ENCODE measurements around the gene PCDH12.
"Not testable (repeated sequence)": the region's sequence is repeated elsewhere in the genome, so short reads cannot be mapped to it uniquely, and the experiment has no call there.

Gene PCDH12

DNA sequence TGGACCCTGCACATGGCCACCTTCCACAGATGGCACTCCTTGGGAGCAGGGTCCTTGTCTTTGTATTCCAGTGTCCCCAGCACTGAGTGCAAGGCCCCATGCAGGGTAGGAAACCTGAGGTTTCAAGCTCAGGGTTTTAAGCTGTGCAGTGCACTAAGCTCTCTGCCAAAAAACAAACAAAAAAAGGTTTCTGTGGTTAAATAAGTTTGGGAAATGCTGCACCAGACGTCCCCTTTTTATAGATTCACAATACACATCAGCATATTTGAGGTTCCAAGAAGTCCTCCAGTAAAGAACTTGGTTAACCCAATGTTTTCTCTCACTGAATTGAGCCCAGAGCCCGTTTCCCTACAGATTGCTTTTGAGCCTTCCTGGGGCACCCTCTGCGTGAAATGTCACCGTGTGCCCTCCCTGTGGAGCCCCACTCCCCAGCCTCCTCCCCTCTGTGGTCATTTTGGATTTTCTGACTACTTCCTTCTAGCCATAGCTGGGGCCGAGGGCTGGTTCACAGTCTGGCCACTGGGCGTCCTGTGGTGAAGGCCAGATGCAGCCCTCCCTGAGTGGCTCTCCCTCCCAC, 17.2 kb downstream of the PCDH12 start:
- no peak for DNase-seq (ENCODE audit: low spot score)

DNA sequence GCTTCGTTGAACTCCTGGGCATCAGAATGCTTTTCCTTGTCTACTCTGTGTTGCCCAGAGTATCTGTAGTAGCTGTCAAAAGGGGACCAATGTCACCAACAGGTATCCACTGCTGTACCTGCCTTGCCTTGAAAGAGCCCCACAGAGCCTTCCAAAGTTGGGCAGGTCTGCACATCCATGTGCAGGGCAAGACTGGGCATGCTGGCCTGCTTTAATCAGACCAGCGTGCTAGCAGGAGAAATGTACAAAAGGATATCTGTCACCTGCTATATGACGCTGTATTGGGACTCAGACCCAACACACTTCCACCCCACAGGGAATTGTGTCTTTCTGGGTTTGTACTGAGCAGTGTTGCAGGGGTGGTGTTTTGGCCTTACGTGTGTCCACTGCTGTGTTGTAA, 22.5 kb downstream of the PCDH12 start:
- DNase-seq (ENCODE audit: low spot score), result no peak

DNA sequence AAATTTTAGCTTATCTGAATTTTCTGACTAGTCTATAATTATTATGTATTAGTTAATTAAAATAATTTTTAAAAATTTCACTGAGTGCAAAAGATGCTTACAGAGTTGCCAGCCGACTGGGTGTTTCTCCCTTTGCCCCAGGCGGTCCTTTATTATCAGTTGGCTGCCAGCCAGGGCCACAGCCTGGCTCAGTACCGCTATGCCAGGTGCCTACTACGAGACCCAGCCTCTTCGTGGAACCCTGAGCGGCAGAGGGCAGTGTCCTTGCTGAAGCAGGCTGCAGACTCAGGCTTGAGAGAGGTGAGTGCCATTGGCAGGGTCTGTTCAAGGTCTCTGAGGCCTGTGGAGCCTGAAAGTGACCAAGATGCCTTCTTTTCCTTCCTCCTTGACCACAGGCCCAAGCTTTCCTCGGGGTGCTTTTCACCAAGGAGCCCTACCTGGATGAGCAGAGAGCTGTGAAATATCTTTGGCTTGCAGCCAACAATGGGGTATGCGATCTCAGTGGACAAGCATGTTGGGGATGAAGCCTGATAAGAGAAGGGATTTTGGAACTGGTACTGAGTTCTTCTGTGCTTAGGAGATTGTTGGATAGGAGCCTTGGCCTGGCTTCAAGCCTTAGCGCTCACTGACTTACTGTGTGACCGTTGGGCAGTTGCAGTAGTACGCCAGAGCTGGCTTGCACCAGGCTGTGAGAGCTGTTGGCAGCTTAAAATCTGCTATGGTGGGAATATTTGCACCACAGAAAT, 23.7 kb downstream of the PCDH12 start:
- DNase-seq (ENCODE audit: low spot score), result no peak

DNA sequence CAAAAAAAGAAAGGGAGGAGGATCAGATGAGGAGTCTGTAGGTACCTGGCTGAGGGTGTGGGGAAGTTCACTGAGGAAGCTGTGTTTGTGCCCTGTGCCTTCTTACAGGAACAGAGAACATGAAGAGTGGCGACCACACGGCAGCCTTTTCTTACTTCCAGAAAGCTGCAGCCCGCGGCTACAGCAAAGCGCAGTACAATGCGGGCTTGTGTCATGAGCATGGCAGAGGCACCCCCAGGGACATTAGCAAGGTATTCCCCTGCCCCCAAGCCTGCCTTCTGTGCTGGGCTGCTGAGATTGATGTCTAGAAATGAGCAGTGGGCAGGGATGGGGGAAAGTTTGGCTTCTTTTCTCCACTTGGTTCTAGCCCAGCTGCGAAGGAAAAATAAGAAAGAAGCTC, 24.9 kb downstream of the PCDH12 start:
- no peak for DNase-seq (ENCODE audit: low spot score)

DNA sequence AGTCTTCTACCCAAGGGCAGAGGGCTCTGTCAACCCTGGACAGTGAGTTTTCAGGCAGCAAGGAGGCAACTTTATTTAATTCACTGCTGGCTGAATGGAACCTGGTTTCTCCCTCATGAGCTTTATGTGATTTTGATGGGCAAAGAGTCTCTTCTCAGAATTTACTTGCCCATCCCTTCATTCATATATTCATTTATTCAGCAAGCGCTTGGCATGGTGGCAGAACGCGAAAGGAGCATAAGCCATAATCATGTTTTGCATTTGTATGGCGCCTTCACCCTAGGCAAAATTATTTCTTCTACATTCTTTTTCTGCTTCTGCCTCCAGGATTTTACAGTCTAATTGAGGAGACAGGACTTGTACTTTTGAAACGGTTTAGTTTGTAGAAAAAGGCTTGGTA, 26.3 kb downstream of the PCDH12 start:
- DNase-seq (ENCODE audit: low spot score), result no peak

DNA sequence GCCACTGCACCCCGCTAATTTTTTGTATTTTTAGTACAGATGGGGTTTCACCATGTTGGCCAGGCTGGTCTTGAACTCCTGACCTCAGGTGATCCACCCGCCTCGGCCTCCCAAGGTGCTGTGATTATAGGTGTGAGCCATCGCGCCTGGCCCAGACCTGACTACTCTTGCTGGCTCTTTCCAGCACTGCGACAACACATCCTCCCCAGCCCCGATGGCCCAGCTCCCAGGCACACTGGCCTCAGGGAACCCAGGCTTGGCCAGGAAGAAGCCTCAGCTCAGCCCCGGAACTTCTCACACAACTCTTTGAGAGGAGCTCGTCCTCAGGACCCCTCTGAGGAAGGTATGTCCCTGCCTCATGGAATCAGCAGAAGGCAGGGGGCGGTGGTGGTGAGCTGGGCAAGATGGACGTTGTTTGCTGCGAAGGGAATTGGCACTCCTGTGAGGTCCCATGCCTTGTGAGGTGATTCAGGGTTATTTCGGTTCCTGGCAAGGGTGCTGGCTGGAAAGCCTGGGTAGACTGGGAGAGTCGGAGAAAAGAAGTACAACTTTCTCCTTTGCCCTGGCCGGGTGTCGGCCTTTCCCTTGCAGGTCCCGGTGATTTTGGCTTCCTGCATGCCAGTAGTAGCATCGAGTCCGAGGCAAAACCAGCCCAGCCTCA, 28.5 kb downstream of the PCDH12 start:
- no peak for DNase-seq (ENCODE audit: low spot score)

DNA sequence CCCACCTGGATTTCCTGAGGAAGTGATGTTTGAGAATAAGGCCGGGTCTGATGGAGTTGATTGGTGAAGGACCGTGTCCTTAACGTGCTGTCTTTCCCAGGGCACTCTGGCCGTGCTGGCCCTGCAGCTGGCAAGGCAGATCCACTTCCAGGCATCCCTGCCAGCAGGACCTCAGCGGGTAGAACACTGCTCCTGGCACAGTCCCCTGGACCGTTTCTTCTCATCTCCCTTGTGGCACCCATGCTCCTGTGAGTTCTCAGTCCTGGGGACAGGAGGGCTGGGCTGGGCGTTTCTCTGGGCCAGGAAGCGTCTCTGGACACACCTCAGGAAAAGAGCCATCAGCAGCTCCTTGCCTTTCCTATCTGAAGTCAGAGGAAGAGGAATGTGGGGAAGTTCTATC, 30.0 kb downstream of the PCDH12 start:
- DNase-seq (ENCODE audit: low spot score), result no peak

DNA sequence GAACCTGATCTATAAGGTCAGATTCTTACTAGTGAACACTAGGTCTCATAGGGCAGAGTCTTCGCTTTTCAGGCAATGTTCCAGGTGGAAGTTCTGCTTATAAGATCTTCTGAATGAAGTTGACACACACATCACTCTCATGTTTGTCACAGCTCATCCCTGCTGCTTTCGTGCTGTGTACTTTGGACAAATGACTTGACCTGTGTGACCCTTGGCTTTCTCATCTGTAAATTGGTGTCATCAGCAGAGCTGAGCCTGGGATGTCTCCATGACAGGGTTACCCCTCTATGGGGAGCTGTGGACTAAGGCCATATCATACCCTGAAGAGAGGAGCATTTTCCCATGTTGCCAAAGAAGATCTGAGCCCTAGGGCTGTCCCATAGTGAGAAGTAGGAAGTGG, 31.6 kb downstream of the PCDH12 start:
- no peak for DNase-seq (ENCODE audit: low spot score)

DNA sequence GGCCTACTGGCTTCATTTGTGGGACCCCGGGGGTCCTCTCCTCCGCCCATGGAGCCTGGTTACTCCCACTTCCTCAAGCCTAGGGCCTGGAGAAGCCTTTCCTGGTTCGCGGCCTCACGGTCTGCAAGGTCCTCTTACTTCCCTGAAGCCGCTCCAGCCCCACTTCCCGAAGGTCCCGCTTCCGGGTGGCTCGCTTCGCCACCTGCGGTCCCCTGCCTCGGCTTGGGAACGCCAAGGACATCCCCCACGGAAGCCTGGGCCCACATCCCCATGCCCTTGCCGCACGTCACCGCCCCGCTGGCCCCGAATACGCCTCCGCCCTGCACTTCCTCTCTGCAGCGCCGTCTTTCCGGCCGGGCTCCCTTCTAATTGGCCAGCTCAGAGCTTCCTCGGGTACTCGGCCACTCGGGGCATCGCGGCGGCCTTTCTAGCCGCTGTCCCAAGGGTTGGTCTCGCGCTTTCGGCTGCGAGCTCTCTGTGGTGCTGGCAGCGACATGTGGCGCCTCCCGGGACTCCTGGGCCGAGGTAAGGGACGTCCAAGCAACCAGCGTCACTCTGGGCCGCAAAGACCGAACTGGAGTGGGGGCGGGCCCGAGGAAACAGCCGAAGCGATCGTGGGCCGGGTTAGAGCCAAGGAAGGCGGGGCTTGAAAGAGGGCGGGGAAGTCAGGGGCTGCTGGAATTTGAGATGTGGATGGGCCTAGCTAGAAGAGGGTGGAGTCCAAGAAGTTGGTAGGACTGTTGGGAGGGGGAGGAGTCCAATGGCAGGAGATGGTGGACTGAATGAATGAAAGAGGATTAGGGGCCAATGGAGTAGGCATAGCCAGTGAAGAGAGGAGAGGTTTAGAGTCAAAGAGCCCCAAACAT, 34.3 kb downstream of the PCDH12 start, which contains the start of gene DELE1:
Gene DELE1, plus strand, starts transcription at position 424 of the 866 bp plus-strand sequence. Its CDS starts 71 bp downstream, at position 495.
- peak; percentile 83 for DNase-seq (ENCODE audit: low spot score)

DNA sequence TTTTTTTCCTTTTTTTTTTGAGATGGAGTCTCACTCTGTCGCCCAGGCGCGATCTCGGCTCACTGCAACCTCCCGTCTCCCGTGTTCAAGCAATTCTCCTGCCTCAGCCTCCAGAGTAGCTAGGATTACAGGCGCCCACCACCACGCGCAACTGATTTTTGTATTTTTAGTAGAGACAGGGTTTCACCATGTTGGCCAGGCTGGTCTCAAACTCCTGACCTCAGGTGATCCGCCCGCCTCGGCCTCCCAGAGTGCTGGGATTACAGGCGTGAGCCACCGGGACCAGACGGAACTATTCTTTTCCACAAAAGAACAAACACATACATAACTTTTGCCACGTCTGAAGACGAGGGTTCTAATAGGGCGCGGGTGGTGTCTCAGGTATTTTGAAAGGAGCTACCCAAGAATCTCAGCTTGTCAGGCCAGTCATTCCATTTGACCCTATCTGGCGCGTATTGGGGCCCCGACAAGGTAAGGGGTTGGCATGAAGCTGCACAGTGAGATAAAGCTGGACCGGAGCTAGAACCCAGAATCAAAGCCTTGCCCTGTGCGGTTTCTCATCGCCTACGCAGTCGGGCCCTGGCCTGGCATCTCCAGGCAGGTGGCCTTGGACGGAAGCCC, 35.1 kb downstream of the PCDH12 start:
- not testable (repeated sequence) for DNase-seq (ENCODE audit: low spot score)

DNA sequence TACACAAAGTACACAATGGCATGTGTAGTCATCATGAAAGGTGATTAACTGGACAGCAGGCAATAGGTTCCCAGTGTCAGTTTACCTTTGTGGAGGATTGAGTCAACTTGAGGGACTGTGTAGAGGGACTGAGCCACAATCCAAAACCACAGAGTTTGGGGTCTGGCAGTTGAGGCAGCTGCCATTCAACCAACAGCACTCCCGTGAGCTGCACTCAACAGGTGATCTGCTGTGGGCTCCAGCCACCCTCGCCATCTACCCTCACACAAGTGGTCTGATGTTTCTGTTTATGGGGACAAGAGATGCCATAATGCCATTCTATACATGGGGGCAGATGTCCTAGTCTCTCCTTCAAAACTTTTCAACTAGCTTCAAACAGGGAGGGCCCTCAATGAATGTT, 37.2 kb downstream of the PCDH12 start:
- no peak for DNase-seq (ENCODE audit: low spot score)

DNA sequence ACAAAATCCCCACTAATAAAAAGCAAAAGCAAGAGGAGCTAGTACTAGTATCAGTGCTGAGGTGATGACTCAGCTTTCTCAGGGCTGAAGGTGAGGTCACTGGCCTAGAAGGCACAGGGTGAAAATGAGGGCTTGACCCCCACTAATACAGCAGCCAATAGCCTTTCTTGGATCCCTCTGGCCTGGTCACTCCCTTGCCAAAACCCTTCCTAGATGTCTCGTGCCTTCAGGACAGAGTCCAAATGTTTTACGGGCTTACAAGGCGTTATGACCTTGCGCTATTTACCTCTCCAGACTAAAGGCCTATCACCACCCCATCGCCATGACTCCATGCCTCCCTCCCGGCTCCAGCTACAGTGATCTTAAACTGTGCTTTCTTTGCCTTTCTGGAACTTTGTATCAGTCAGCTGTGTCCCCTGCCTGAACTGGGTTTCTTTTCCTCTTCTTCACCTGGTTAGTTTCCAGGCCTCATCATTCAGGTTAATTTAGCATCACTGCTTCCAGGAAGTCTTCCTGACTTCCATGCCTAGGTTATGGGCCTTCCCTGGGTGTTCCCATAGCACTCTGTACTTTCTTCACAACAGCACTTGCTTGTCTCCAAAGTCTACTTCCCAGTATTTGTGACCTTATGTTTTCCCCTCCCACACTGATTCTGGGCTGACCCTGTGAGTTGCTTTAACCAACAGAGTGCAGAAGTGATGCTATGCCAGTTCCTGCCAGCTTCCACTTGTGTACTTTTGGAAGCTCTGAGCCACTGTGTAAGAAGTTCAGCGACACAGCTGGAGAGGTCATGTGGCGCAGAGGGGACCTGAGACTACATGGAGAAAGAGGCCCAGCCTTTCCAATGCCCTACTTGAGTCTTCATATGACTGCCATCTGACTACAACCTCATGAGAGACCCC, 38.5 kb downstream of the PCDH12 start:
- no peak for DNase-seq (ENCODE audit: low spot score)

DNA sequence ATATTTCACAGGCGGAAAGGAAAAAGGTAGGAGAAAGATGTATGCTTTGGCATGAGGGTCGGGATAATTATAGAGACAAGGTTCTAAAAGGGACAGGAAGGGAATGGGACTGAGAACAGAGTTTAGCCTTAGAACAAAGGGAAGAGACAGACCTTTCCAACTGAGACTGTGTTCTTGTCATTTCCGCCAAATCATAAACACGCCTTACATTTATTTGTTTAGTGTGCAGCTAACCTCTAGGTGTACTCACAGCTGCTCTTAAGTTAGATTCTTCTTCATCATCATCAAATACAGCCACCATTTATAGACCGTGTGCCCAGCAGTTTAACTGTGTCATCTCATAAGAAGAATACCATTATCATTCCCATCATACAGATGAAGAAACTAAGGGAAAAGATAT, 40.2 kb downstream of the PCDH12 start:
- DNase-seq (ENCODE audit: low spot score), result no peak

DNA sequence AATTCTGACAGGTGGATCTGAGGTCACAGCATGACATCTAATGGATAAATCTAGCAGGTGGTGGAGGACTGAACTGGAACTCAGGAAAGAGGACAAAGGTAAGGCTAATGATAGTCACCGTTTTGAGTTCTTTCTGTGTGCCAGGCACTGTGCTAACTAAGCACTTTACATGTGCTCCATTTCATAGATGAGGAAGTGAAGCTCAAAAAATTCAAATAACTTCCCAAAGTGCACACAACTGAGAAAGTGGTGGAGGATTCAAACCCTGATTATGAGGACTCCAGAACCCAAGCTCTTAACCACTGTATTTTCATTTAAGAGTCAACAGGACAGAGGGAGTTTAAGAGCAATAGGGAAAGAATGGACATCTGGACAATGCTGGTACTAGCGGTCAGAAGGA, 41.5 kb downstream of the PCDH12 start:
- no peak for DNase-seq (ENCODE audit: low spot score)

DNA sequence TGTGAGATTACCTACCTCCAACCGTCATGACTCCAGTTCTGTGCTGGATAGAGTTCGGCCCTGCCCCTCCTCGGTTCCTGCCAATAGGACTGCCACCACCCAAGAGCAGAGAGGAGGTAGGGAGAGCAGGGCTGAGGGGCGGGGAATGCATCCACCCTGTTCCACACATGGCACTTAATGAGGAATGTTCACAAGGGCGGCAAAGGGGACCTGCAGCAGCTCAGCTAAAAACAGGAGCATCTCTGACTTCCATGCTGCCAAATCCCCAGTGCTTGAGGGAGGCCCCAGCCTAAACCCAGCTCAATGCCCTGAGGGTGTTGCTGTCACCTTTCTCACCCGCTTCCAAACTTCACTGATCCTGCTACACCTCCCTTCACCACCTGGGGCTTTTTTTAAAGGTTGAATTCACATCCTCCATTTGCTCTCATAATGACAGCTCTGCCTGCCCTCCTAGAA, 42.1 kb downstream of the PCDH12 start:
- DNase-seq (ENCODE audit: low spot score), result no peak

DNA sequence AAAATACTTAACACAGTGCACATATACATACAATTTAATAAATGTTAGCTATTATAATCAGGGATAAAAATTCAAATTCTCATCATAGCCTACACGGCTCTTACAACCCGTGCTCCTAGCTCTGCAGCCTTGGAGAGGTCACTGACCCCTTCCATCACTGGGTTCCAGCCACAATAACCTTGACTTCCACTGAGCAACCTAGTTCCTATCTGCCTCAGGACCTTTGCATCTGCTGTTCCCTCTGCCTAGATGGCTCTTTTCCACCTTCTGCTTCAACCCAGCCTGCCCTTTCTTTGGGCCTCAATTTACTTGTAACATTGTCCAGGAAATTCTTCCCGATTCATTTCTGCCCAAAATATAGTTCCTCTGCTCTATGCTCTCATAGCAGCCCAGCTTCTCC, 43.2 kb downstream of the PCDH12 start:
- DNase-seq (ENCODE audit: low spot score), result no peak

DNA sequence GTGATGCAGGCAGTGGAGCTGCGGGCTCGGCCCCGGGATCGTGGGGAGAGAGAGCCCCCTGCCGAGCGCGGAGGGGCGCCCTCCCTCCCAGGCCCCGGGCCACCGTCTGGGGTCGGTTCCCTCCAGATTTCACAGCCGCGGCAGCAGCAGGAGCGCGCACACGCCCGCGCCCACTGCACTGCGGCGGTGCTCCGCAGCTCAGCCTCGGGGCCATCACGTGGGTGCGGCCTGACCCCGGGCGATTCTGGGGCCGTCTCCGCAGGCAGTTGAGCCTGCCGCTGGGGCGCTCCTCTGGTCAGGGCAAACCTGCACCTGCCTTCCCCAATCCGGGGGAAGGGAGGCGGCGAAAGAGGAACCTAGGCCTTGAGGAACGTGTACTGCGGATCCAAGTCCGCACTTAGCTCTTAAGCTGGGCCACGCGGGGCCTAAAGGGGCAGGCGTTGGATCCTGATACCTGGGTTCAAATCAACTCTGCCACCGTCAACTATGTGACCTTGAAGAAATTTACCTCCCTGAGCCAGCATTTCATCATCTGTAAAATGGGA, 43.7 kb downstream of the PCDH12 start:
- peak; percentile 46 for DNase-seq (ENCODE audit: low spot score)

DNA sequence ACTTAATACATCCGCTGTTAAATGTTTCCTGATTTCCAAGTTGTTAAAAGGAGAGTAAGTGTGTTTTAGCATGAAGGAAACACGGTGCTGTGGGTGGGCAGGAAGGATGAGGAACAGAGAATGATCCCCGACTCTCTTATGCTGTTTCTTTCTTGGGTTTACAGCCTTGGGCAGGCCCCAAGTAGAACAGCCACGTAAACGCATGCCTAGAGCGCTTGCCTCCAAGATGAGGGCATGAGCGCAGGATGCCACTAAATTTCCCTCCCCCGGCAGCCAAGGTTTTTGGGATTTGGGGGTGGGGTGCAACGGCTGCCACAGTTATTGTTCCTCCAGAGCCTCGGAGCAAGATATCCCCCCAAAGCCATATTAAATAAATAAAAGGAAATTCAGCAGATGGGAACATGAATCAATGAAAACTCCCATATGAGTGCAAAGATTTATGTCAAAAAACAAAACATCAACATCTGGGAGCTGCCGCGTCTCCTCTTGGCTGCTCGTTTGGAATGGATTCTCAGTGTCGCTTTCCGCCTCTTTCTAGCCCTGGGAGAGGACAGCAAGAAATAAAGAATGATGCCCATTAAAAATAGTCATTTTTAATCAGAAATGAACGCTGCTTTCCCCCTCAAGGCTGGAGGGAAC, 44.3 kb downstream of the PCDH12 start:
- no peak for DNase-seq (ENCODE audit: low spot score)

DNA sequence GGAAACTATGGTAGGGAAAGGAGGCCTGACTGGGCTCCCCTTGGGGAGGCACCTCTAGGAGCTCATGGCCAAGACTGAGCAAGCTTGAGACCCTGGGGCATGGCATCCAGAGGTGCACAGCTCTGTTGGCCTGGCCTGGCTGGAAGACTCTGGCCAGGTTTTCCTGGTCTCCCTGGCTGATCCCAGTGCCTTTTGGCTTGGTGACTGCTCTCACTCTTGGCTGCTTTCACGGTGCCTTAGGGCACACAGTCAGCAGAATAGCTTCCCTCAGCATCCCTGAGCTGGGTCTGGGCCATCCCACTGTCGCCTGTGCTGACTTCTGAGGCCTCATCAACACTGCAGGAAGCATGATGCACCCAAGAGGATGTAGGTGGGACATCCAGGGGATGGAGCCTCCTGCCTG, 47.7 kb downstream of the PCDH12 start:
- no peak for DNase-seq (ENCODE audit: low spot score)

DNA sequence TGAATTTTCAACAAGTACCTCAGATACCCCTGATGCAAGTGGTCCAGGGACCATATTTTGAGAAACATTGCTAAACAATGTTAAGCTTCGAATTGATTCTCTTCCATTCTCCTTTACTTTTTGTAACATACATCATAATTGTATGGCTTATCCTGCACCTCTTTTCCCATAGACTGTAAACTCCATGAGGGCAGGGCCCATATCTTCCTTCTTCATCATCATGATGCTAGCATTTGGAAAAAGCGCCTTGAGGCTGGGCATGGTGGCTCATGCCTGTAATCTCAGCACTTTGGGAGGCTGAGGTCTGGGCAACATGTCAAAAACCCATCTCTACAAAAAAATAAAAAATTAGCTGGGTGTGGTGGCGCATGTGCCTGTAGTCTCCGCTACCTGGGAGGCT, 48.8 kb downstream of the PCDH12 start:
- no peak for DNase-seq (ENCODE audit: low spot score)

All from D341Med (cell line).